ENCODE results near the gene TMEM80. TPM values are rescaled to one million over a fixed set of nuclear protein-coding genes. Genes with fewer than 3 reads are reported as not detected.

TMEM80 gene
- total RNA-seq, 1 donor from 2014 or later: 16.9 TPM

DNA sequence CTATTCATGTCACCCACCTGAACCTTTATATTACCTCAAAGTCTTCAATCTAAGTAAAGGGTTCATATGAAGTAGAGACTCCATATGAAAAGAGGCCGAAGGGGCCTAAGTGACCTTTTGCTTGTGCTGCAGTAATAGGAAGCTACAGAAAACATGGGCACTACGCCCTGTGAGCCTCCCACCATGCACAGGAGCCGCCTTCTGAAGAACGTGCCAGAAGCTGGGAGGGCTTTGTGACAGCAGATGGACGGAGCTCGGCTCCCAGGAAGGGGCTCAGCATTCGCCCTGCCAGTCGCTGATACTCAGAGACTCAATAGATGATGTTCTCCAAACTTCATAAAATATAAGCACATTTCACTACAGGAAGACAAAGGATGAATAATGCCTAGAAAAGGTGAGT lies 21.8 kb upstream of the TMEM80 start:
- Mint-ChIP-seq H3K4me1 (ENCODE audit: low read depth) (no peaks in the 10 kb centered on the region), H3K36me3 (ENCODE audit: low read depth) (peaks cover 27% of the 10 kb centered on the region), H3K9me3 (ENCODE audit: low read depth) (no peaks in the 10 kb centered on the region), H3K27ac (ENCODE audit: unreplicated experiment) (no peak overlapping the region), H3K4me3 (ENCODE audit: unreplicated experiment) (no peak overlapping the region), H3K27me3 (ENCODE audit: low read depth) (no peaks in the 10 kb centered on the region)
- TF ChIP-seq, protein P1, sequence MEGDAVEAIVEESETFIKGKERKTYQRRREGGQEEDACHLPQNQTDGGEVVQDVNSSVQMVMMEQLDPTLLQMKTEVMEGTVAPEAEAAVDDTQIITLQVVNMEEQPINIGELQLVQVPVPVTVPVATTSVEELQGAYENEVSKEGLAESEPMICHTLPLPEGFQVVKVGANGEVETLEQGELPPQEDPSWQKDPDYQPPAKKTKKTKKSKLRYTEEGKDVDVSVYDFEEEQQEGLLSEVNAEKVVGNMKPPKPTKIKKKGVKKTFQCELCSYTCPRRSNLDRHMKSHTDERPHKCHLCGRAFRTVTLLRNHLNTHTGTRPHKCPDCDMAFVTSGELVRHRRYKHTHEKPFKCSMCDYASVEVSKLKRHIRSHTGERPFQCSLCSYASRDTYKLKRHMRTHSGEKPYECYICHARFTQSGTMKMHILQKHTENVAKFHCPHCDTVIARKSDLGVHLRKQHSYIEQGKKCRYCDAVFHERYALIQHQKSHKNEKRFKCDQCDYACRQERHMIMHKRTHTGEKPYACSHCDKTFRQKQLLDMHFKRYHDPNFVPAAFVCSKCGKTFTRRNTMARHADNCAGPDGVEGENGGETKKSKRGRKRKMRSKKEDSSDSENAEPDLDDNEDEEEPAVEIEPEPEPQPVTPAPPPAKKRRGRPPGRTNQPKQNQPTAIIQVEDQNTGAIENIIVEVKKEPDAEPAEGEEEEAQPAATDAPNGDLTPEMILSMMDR (IDR thresholded peaks at IDR 0.05): no peak
- no peak for DNase-seq (ENCODE audit: low spot score)

DNA sequence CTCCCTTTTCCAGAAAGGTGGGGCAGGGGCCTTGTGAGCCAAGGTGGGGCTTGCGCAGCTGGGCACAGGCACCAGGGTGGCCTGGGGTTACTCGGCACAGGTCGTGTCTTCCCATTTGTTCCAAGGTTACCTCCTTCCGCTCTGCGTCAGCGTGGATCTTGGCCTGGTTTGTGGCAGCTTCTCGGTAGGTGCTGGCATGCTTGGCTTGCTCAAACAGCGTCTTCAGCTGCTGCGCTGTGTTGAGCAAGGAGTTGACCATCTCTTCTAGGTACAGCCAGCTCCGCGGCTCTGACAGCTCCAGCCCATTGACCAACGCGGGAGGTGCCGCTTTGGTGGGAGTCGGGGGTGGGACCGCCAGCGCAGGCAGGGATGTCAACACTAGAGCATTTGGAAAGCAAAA lies 21.2 kb upstream of the TMEM80 start:
- Mint-ChIP-seq H3K27ac (ENCODE audit: unreplicated experiment) (no peak overlapping the region), H3K36me3 (ENCODE audit: low read depth) (peaks cover 27% of the 10 kb centered on the region), H3K9me3 (ENCODE audit: low read depth) (no peaks in the 10 kb centered on the region), H3K27me3 (ENCODE audit: low read depth) (no peaks in the 10 kb centered on the region), H3K4me3 (ENCODE audit: unreplicated experiment) (no peak overlapping the region), H3K4me1 (ENCODE audit: low read depth) (no peaks in the 10 kb centered on the region)
- TF ChIP-seq, protein P1 (IDR thresholded peaks at IDR 0.05): no peak
- DNase-seq (ENCODE audit: low spot score): no peak

DNA sequence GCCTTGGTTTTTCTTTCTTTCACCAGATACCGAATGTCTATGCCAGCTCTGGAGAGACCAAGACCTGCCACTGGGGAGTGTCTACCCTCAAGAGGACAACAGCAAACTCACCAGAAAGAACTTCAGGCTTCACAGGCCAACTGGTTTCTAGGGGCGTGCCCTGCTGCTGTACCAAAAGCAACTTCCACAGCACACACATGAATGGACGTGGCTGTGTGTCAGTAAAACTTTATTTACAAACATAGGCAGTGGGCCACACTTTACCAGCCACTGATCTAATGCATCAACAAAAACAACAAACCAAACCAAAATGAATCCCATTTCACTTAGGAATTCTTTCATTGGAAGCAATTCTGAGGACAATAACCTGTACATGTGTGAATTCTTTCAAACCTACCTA lies 17.3 kb upstream of the TMEM80 start:
- H3K4me3 Mint-ChIP-seq (ENCODE audit: unreplicated experiment): no peak overlapping the region
- no peaks in the 10 kb centered on the region for H3K4me1 Mint-ChIP-seq (ENCODE audit: low read depth)
- H3K27ac Mint-ChIP-seq (ENCODE audit: unreplicated experiment): no peak overlapping the region
- TF ChIP-seq, protein P1 (IDR thresholded peaks at IDR 0.05): no peak
- H3K36me3 Mint-ChIP-seq (ENCODE audit: low read depth): peaks cover 39% of the 10 kb centered on the region
- H3K27me3 Mint-ChIP-seq (ENCODE audit: low read depth): no peaks in the 10 kb centered on the region
- no peaks in the 10 kb centered on the region for H3K9me3 Mint-ChIP-seq (ENCODE audit: low read depth)
- no peak for DNase-seq (ENCODE audit: low spot score)

DNA sequence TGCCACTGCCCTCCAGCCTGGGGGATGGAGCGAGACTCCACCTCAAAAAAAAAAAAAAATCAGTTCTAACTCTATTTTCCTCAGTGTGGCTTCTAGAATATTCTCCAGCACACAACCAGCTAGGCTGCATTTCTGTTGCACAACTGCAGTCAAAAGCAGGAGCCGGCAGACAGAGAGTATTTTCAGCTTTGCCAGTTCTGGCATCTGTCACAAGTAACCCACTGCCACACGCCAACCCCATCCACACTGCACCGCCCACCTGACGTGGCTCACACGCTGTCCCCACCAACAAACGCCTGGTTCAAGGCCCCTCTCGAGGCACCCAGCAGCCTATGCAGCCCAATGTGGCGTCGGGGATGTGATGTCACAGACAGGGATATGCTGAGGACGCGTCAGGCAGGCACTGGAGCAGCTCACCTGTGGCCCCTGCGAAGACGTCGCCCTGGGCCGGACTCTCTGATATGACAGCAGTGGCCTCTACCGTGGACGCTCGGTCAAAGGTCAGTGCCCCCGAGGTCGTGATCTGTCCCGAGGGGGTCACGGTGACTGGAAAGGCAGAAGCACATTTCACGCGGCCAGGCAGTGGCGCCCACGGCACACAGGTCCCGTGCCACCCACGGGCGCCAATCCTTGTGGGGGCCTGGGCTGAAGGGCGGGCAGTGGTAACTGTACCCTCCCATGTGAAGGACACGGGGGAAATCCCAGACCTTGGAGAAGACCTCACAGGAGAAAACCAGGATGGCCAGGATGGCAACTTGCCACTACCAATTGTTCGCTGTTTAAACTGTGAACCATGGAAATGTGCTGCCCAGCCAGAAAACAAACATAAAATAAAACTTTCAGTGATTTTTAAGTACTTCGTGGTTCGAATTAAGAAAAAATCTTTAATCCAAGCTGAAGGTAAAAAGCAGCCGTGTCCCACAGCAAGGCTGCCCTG lies 16.1 kb upstream of the TMEM80 start:
- DNase-seq (ENCODE audit: low spot score): no peak
- no peaks in the 10 kb centered on the region for H3K4me1 Mint-ChIP-seq (ENCODE audit: low read depth)
- H3K9me3 Mint-ChIP-seq (ENCODE audit: low read depth): no peaks in the 10 kb centered on the region
- no peak overlapping the region for H3K4me3 Mint-ChIP-seq (ENCODE audit: unreplicated experiment)
- H3K36me3 Mint-ChIP-seq (ENCODE audit: low read depth): peaks cover 42% of the 10 kb centered on the region
- no peaks in the 10 kb centered on the region for H3K27me3 Mint-ChIP-seq (ENCODE audit: low read depth)
- no peak overlapping the region for H3K27ac Mint-ChIP-seq (ENCODE audit: unreplicated experiment)
- TF ChIP-seq, protein P1 (IDR thresholded peaks at IDR 0.05): no peak

DNA sequence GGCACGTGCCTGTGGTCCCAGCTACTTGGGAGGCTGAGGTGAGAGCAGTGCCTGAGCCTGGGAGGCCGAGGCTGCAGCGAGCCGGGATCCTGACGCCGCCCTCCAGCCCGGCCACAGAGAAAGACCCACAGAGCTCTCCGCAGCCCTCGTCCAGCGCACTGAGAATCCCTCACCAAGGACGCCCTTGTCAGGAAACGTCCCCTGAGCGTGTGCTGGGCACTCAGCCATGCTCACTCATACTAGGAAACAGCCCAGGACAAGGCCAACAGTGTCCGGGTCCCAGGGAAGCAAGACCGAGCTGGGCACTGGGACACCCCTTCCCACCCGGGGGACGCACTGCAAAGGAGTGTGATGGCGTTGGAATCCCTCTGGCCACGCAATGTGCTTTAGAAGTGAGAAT lies 15.1 kb upstream of the TMEM80 start:
- peaks cover 45% of the 10 kb centered on the region for H3K36me3 Mint-ChIP-seq (ENCODE audit: low read depth)

More for the DNA sequence above, 15.1 kb upstream of the TMEM80 start:
- H3K27ac Mint-ChIP-seq (ENCODE audit: unreplicated experiment): no peak overlapping the region
- TF ChIP-seq, protein P1 (IDR thresholded peaks at IDR 0.05): no peak
- no peaks in the 10 kb centered on the region for H3K4me1 Mint-ChIP-seq (ENCODE audit: low read depth)
- no peak overlapping the region for H3K4me3 Mint-ChIP-seq (ENCODE audit: unreplicated experiment)
- DNase-seq (ENCODE audit: low spot score): no peak
- no peaks in the 10 kb centered on the region for H3K9me3 Mint-ChIP-seq (ENCODE audit: low read depth)
- H3K27me3 Mint-ChIP-seq (ENCODE audit: low read depth): no peaks in the 10 kb centered on the region

Measured in chondrocyte (in vitro differentiated cells).